ENCODE measurements around the gene MYO7A. TPM values are rescaled to one million over a fixed set of nuclear protein-coding genes. Genes with fewer than 3 reads are reported as not detected.

MYO7A gene
- total RNA-seq, 1 donor from 2014 or later, result 0.16 TPM

GRCh38 chr11:77184136-77184860 lies 56.3 kb downstream of the MYO7A start:
- H3K4me3 ChIP-seq (ENCODE audit: insufficient read depth, low read depth, low read length), result no peak overlapping the region
- DNase-seq (ENCODE audit: low read depth) (no peak), FAIRE-seq (no peak)
- H3K4me1 Mint-ChIP-seq (ENCODE audit: low read depth, unreplicated experiment), result no peaks in the 10 kb centered on the region
- no peaks in the 10 kb centered on the region for H3K9me3 Mint-ChIP-seq (ENCODE audit: unreplicated experiment)
- no peaks in the 10 kb centered on the region for H3K36me3 ChIP-seq (ENCODE audit: insufficient read depth, low read length)
- no peaks in the 10 kb centered on the region for H3K9me3 ChIP-seq (ENCODE audit: insufficient read depth, low read depth, low read length)
- H3K27me3 ChIP-seq (ENCODE audit: insufficient read depth, low read length), result no peaks in the 10 kb centered on the region
- no peak overlapping the region for H3K27ac ChIP-seq (ENCODE audit: low read depth, low read length)
- H3K27ac Mint-ChIP-seq (ENCODE audit: unreplicated experiment), result no peak overlapping the region
- TF ChIP-seq CTCF (IDR thresholded peaks at IDR 0.05; ENCODE audit: insufficient read depth, low read depth, low read length) (no peak), EZH2 (IDR thresholded peaks at IDR 0.05; ENCODE audit: insufficient read depth, low read length) (no peak)
- H3K36me3 Mint-ChIP-seq (ENCODE audit: low read depth, unreplicated experiment), result no peaks in the 10 kb centered on the region
- H3K79me2 ChIP-seq (ENCODE audit: insufficient read depth, low read length), result no peaks in the 10 kb centered on the region
- no peaks in the 10 kb centered on the region for H3K4me1 ChIP-seq (ENCODE audit: insufficient read depth, low read length)
- no peak overlapping the region for H3K4me2 ChIP-seq (ENCODE audit: low read length)
- H3K27me3 Mint-ChIP-seq (ENCODE audit: low read depth, unreplicated experiment), result peaks cover 35% of the 10 kb centered on the region
- no peak overlapping the region for H2AFZ ChIP-seq (ENCODE audit: low read depth, low read length)
- no peak overlapping the region for H3K9ac ChIP-seq (ENCODE audit: low read length)
- H4K20me1 ChIP-seq (ENCODE audit: insufficient read depth, low read length), result no peaks in the 10 kb centered on the region
- H3K4me3 Mint-ChIP-seq (ENCODE audit: unreplicated experiment), result no peak overlapping the region

GRCh38 chr11:77186302-77186701 lies 58.3 kb downstream of the MYO7A start:
- H3K27ac Mint-ChIP-seq (ENCODE audit: unreplicated experiment), result no peak overlapping the region
- DNase-seq (ENCODE audit: low read depth) (no peak), FAIRE-seq (no peak)
- Histone ChIP-seq H4K20me1 (ENCODE audit: insufficient read depth, low read length) (no peaks in the 10 kb centered on the region), H3K4me1 (ENCODE audit: insufficient read depth, low read length) (no peaks in the 10 kb centered on the region), H3K79me2 (ENCODE audit: insufficient read depth, low read length) (no peaks in the 10 kb centered on the region), H2AFZ (ENCODE audit: low read depth, low read length) (no peak overlapping the region), H3K9me3 (ENCODE audit: insufficient read depth, low read depth, low read length) (no peaks in the 10 kb centered on the region), H3K27ac (ENCODE audit: low read depth, low read length) (no peak overlapping the region), H3K27me3 (ENCODE audit: insufficient read depth, low read length) (no peaks in the 10 kb centered on the region), H3K36me3 (ENCODE audit: insufficient read depth, low read length) (no peaks in the 10 kb centered on the region), H3K4me3 (ENCODE audit: insufficient read depth, low read depth, low read length) (no peak overlapping the region), H3K9ac (ENCODE audit: low read length) (no peak overlapping the region), H3K4me2 (ENCODE audit: low read length) (no peak overlapping the region)
- no peaks in the 10 kb centered on the region for H3K4me1 Mint-ChIP-seq (ENCODE audit: low read depth, unreplicated experiment)
- no peaks in the 10 kb centered on the region for H3K36me3 Mint-ChIP-seq (ENCODE audit: low read depth, unreplicated experiment)
- H3K27me3 Mint-ChIP-seq (ENCODE audit: low read depth, unreplicated experiment), result peaks cover 36% of the 10 kb centered on the region
- no peak for TF ChIP-seq EZH2 (IDR thresholded peaks at IDR 0.05; ENCODE audit: insufficient read depth, low read length)
- TF ChIP-seq CTCF (IDR thresholded peaks at IDR 0.05; ENCODE audit: insufficient read depth, low read depth, low read length), result no peak
- H3K9me3 Mint-ChIP-seq (ENCODE audit: unreplicated experiment), result no peaks in the 10 kb centered on the region
- no peak overlapping the region for H3K4me3 Mint-ChIP-seq (ENCODE audit: unreplicated experiment)

- H4K20me1 ChIP-seq (ENCODE audit: insufficient read depth, low read length), result no peaks in the 10 kb centered on the region
- H3K9ac ChIP-seq (ENCODE audit: low read length), result no peak overlapping the region
- H3K4me1 Mint-ChIP-seq (ENCODE audit: low read depth, unreplicated experiment), result no peaks in the 10 kb centered on the region
- H3K9me3 ChIP-seq (ENCODE audit: insufficient read depth, low read depth, low read length), result no peaks in the 10 kb centered on the region
- H3K27me3 ChIP-seq (ENCODE audit: insufficient read depth, low read length), result no peaks in the 10 kb centered on the region
- H3K4me2 ChIP-seq (ENCODE audit: low read length), result no peak overlapping the region
- H3K4me1 ChIP-seq (ENCODE audit: insufficient read depth, low read length), result no peaks in the 10 kb centered on the region
- no peaks in the 10 kb centered on the region for H3K79me2 ChIP-seq (ENCODE audit: insufficient read depth, low read length)
- no peaks in the 10 kb centered on the region for H3K36me3 Mint-ChIP-seq (ENCODE audit: low read depth, unreplicated experiment)
- no peaks in the 10 kb centered on the region for H3K9me3 Mint-ChIP-seq (ENCODE audit: unreplicated experiment)
- DNase-seq (ENCODE audit: low read depth) (no peak), FAIRE-seq (no peak)
- H3K4me3 Mint-ChIP-seq (ENCODE audit: unreplicated experiment), result no peak overlapping the region
- peaks cover 34% of the 10 kb centered on the region for H3K27me3 Mint-ChIP-seq (ENCODE audit: low read depth, unreplicated experiment)
- TF ChIP-seq EZH2 (IDR thresholded peaks at IDR 0.05; ENCODE audit: insufficient read depth, low read length) (no peak), CTCF (IDR thresholded peaks at IDR 0.05; ENCODE audit: insufficient read depth, low read depth, low read length) (no peak)
- no peak overlapping the region for H3K4me3 ChIP-seq (ENCODE audit: insufficient read depth, low read depth, low read length)
- no peak overlapping the region for H2AFZ ChIP-seq (ENCODE audit: low read depth, low read length)
- no peak overlapping the region for H3K27ac ChIP-seq (ENCODE audit: low read depth, low read length)
- H3K27ac Mint-ChIP-seq (ENCODE audit: unreplicated experiment), result no peak overlapping the region
- no peaks in the 10 kb centered on the region for H3K36me3 ChIP-seq (ENCODE audit: insufficient read depth, low read length)
These were observed 59.2 kb downstream of the MYO7A start for GRCh38 chr11:77187111-77187750.
